Stimulated activated CD8-positive, alpha-beta memory T cell treated with anti-CD3 and anti-CD28 coated beads, Interleukin-2, amount 100 ng/mL, for 48 hours (primary cell): ENCODE results near the gene NLRP7.
"Not testable (repeated sequence)": the region's sequence is repeated elsewhere in the genome, so short reads cannot be mapped to it uniquely, and the experiment has no call there.

Experiments
- DNase-seq, 2 donors: peaks; one replicate each; pipeline ENCODE4 v3.0.0-alpha.2; 2020; ENCODE audit warnings: low read depth in 2 of 2

Gene NLRP7

DNA sequence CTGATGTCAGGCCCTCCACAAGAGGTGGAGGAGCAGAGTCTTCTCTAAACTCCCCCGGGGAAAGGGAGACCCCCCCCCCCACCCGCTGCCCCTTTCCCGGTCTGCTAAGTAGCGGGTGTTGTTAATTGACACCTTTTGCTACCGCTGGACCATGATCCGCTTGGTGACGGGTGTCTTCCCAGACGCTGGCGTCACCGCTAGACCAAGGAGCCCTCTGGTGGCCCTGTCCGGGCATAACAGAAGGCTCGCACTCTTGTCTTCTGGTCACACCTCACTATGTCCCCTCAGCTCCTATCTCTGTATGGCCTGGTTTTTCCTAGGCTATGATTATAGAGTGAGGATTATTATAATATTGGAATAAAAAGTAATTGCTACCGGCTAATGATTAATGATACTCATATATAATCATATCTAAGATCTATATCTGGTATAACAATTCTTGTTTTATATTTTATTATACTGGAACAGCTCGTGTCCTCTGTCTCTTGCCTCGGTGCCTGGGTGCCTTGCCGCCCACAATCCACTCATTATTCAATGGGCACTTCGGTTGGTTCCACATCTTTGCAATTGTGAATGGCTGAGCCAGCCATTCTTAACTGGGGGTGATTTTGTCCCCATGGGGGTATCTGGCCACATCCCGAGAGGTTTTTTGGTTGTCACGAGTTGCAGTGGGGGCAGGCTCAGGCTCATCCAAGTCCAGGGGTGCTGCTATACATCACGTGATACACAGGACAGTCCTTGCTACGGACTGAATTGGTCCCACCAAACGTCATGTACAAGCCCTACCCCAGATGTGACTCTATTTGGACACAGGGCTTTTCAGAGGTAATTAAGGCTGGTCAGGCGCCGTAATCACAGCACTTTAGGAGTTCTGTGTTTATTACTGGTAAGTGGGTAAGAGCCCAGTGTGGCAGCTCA is 27.4 kb downstream of the NLRP7 start:
- DNase-seq = not testable (repeated sequence)

- no peak for DNase-seq
Measured at GRCh38 chr19:54918499-54918898, 28.8 kb downstream of the NLRP7 start.

DNA sequence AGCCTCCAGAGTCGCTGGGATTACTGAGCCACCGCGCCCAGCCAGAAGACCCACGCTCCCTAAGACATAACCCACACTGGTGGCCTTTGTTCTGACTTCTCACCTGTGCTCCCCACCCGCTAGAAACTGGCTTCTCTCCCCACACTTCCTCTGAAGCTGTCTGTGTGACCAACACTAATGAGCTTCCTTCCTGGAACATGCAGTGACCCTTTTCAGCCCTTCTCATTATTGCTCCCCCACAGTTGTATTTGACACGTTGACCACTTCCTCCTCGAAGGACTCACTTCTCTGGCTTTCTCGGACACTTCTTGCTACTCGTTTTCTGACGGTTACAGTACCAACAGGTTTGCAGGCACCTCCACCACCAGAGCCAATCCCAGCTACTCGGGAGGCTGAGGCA is 30.5 kb downstream of the NLRP7 start:
- DNase-seq = no peak

DNA sequence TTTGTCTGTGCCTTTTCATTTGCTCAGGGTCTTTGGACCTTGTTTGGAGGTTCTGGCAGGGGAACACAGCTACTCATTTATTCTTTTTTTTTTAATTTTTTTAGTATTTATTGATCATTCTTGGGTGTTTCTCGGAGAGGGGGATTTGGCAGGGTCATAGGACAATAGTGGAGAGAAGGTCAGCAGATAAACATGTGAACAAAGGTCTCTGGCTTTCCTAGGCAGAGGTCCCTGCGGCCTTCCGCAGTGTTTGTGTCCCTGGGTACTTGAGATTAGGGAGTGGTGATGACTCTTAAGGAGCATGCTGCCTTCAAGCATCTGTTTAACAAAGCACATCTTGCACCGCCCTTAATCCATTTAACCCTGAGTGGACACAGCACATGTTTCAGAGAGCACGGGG is 39.4 kb downstream of the NLRP7 start:
- DNase-seq = not testable (repeated sequence)

- no peak for DNase-seq
Measured at GRCh38 chr19:54906819-54907218, 40.5 kb downstream of the NLRP7 start.

DNA sequence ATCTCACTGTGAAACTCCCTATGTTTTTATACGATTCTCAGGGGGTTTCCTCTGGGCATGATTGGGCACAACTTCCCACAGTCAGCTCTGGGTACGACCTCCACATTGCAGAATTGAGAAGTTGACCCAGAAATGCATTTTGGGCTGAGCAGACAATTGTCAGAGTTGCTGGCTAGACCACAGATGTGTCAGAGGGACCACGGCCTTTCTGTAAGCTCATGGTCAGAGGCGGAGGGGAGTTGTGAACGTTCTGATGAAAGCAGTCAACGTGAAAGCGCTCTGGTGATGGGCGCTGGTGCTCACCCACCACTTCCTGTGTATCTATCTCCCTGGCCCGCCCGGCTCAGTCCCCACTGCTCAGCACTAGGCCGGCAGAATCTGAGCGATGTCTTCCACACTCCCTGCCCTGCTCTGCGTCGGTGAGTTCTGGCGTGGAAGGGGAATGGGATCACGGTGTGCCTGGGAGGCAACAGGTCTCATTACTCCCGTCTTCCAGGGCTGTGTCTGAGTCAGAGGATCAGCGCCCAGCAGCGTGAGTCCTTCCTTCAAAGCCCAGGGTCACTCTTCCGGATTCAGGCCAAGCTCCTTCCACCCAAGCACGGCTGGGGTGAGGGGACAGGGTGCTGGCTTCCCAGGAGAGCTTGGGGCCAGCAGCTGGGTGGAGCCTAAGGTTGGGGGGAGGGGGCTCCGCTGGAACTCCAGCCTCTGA is 41.4 kb downstream of the NLRP7 start, which contains the start of gene NCR1:
TSS of gene NCR1 (plus strand) at position 346 of the 709 bp plus-strand sequence. CDS start at position 386, 40 bp downstream.
- DNase-seq = peak; percentile 4 to 5

DNA sequence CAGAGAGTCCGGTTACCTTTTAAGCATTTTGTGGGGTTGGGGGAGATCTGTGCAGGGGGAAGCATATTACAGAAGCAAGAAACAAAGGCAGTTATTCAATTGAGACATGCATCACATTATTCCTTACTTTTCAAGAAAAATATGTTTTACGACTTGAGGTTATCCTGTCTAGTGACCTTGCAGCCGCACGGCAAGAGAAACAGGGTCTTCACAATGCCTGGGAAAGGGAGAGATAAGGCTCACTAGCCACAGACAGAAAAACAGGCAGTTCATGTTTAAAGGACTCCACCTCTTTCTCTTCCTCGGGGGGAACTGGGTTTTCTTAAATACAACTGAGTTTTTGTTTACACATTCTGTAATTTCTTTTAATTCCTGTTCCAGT is 41.9 kb downstream of the NLRP7 start:
- no peak for DNase-seq

GRCh38 chr19:54904261-54904660 is 43.1 kb downstream of the NLRP7 start:
- not testable (repeated sequence) for DNase-seq

DNA sequence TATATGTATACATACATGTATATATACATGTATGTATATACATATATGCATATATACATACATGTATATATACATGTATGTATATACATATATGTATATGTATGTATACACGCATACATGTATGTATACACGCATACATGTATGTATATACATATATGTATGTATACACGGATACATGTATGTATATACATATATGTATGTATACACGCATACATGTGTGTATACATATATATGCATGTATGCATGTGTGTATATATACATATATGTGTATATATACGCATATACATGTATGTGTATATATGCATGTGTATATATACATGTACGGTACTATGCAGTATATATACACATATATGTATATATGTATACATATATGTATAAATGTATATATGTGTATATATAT is 44.0 kb downstream of the NLRP7 start:
- DNase-seq = no peak

GRCh38 chr19:54902061-54902460 is 45.3 kb downstream of the NLRP7 start:
- DNase-seq = no peak

GRCh38 chr19:54901153-54901552 is 46.2 kb downstream of the NLRP7 start:
- DNase-seq = not testable (repeated sequence)

DNA sequence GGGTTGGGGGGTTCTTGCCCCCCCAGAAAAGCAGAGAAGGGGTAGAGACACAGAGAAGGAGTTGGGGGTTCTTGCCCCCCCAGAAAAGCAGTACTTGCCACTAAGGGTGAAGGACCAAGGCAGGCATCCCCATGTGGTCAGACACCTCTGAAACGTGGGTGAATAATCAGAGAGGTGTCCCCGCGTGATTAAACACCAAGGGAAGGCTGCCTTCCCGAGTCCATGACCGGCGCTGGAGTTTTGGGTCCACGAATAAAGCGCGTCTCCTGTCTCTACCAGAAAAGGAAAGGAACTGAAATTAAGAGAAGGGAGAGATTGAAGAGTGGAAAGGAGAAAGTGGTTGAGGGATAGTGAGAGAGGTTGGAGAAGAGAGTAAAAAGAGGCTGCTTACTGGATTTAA is 47.7 kb downstream of the NLRP7 start:
- DNase-seq = not testable (repeated sequence)

- DNase-seq = not testable (repeated sequence)
Measured at GRCh38 chr19:54898685-54899084, 48.6 kb downstream of the NLRP7 start.

- no peak for DNase-seq
Measured at GRCh38 chr19:54896036-54896435, 51.3 kb downstream of the NLRP7 start.

DNA sequence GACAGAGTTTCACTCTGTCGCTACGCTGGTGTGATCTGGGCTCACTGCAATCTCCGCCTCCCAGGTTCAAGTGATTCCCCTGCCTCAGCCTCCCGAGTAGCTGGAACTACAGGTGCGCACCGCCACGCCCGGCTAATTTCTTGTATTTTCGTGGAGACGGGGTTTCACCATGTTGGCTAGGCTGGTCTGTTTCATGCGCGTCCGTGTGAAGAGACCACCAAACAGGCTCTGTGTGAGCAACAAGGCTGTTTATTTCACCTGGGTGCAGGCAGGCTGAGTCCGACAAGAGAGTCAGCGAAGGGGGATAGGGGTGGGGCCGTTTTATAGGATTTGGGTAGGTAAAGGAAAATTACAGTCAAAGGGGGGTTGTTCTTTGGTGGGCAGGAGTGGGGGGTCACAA is 53.2 kb downstream of the NLRP7 start:
- not testable (repeated sequence) for DNase-seq

DNA sequence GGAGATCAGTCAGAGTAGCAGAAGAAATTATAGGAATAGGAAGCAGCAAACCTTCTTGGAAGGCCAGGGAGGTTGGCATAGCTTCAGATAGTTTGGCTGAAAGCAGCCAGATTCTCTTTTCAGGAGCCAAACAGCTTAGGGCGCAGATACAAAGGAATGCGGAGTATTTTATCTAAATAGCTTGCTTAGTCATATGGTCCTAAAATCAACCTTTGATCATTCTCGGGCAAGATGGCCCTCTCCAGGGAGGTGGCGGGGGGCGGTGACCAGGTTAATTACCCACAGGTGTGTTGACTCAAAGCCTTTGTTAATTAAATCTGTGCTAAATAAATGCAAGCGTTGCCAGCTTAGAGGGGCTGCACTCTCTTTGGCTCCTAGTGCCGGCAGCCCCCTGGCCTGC is 53.9 kb downstream of the NLRP7 start:
- DNase-seq = no peak

- no peak for DNase-seq
Measured at GRCh38 chr19:54889566-54889965, 57.8 kb downstream of the NLRP7 start.

DNA sequence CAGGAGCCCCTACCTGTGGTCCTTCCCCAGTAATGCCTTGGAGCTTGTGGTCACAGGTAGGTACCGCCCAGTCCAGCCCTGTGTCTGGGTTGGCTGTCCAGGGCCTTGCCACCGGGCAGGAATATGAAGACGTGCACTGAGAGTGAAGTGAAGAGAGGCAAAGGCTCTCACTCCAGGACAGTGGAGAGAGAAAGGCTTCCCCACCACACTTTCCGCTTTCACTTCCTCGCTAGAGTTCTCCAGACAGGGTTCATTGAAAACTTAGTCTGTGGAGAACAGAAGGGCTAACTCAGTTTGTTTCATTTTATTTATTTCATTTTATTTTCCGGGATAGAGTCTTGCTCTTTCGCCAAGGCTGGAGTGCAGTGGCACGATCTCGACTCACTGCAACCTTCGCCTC is 59.1 kb downstream of the NLRP7 start:
- DNase-seq = no peak

DNA sequence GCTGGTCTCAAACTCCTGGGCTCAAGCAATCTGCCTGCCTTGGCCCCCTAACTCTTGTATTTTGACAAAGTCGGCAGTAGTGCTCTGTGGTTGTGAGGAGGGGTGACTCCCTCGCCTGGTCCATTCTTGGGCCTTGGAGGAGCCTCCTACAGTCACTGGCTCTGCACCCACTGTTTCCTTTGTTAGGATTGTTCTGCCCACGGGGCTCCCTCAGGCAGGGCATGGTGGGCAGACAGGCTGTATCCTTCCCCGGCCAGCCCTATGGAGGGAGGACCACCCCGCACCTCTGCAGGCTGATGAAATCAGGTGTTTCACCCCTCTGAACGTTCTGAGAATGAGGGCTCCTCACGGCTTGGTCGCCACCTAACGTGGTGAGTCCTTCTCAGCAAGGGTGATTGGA is 64.1 kb downstream of the NLRP7 start:
- DNase-seq = no peak

DNA sequence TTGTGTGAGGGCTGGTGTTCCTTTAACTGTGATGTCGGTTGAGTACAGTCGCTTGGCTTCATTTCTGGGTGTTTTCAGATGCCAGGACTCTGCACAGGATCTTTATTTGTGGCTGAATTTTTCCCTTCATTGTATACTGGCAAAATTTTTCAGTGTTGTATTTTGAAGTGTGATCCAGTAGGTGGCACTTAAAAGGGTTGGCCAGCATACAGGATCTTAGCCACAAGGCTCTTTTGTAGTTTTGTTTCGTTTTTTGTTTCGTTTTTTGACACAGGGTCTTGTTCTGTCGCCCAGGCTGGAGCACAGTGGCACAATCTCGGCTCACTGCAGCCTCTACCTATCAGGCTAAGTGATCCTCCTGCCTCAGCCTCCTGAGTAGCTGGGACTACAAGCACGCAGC is 64.6 kb downstream of the NLRP7 start:
- DNase-seq = no peak

- no peak for DNase-seq
Measured at GRCh38 chr19:54881884-54882283, 65.4 kb downstream of the NLRP7 start.

GRCh38 chr19:54877471-54877870 is 69.9 kb downstream of the NLRP7 start:
- DNase-seq = no peak

GRCh38 chr19:54875506-54875905 is 71.8 kb downstream of the NLRP7 start:
- DNase-seq = no peak
